Neural progenitor cell (in vitro differentiated cells): ENCODE measurements around the gene SLC35F3.

Experiments used
- EZH2 ChIP-seq: fragments of 200-600 bp; sonication (generic); IDR thresholded peaks from 2 replicates; pipeline ENCODE4 v1.6.1; 2017; ENCODE audit warnings: antibody characterized with exemption, mild to moderate bottlenecking, moderate library complexity
- EZH2phosphoT487 ChIP-seq: fragments of 200-600 bp; sonication (generic); IDR thresholded peaks from 2 replicates; pipeline ENCODE4 v1.6.1; 2017; ENCODE audit warnings: antibody characterized with exemption
- TF ChIP-seq, protein P1 (sequence below): fragments of 200-600 bp; sonication (generic); IDR thresholded peaks from 2 replicates; pipeline ENCODE4 v1.5.1; 2017; ENCODE audit warnings: antibody characterized with exemption, mild to moderate bottlenecking

DNA sequence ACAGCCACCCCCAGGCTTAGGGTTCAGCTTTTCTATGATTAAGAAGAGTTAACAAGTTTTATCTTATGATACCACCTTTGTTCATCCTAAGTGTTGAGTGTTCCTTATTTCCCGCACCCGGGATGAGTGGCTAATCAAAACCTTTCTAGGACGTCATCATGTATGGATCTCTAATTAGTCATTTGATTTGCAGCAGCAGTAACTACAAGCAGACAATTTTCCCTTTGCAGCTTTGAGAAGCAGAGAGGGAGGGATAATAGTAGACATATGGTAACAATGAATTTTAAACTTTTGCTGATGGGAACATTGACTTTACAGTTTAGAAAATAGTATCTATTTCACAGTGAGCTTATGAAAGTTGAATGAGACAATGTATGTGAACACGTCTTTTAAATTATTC is 30.8 kb upstream of the SLC35F3 start:
- TF ChIP-seq, protein P1, sequence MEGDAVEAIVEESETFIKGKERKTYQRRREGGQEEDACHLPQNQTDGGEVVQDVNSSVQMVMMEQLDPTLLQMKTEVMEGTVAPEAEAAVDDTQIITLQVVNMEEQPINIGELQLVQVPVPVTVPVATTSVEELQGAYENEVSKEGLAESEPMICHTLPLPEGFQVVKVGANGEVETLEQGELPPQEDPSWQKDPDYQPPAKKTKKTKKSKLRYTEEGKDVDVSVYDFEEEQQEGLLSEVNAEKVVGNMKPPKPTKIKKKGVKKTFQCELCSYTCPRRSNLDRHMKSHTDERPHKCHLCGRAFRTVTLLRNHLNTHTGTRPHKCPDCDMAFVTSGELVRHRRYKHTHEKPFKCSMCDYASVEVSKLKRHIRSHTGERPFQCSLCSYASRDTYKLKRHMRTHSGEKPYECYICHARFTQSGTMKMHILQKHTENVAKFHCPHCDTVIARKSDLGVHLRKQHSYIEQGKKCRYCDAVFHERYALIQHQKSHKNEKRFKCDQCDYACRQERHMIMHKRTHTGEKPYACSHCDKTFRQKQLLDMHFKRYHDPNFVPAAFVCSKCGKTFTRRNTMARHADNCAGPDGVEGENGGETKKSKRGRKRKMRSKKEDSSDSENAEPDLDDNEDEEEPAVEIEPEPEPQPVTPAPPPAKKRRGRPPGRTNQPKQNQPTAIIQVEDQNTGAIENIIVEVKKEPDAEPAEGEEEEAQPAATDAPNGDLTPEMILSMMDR = no peak
- TF ChIP-seq EZH2phosphoT487 (no peak), EZH2 (no peak)
